Activated naive CD8-positive, alpha-beta T cell treated with anti-CD3 and anti-CD28 coated beads, Interleukin-2, amount 10 ng/mL, durations not matched to agents 7 days and 5 days (primary cell): ENCODE data around the gene CFAP46. TPM values are rescaled to one million over a fixed set of nuclear protein-coding genes. Genes with fewer than 3 reads are reported as not detected.

Experiments
- ATAC-seq: fragments of 150-1000 bp; cut with Tn5 transposase; one replicate; pipeline ENCODE4 v1.10.0; 2021; ENCODE audit warnings: low read depth, moderate library complexity
- POLR2A ChIA-PET: fragments of 350-600 bp; sonication (Branson Sonifier 250); formaldehyde crosslinking; loops from one replicate; lab custom pipeline; 2021; ENCODE audit warnings: antibody characterized with exemption; lab: Charles Lee
- DNase-seq: peaks from one replicate; pipeline ENCODE4 v3.0.0; 2021
- H3K27ac Mint-ChIP-seq: one replicate; pipeline ENCODE4 v1.8.0; 2022; ENCODE audit warnings: mild to moderate bottlenecking, mixed read lengths
- H3K27me3 Mint-ChIP-seq: one replicate; pipeline ENCODE4 v1.8.0; 2022; ENCODE audit warnings: mild to moderate bottlenecking, moderate library complexity, mixed read lengths
- H3K36me3 Mint-ChIP-seq: one replicate; pipeline ENCODE4 v1.8.0; 2021; ENCODE audit warnings: mild to moderate bottlenecking, mixed read lengths
- H3K4me1 Mint-ChIP-seq: one replicate; pipeline ENCODE4 v1.8.0; 2021; ENCODE audit warnings: mixed read lengths
- H3K4me3 Mint-ChIP-seq: one replicate; pipeline ENCODE4 v1.8.0; 2022; ENCODE audit warnings: mild to moderate bottlenecking, moderate library complexity, mixed read lengths
- H3K9me3 Mint-ChIP-seq: one replicate; pipeline ENCODE4 v1.8.0; 2021; ENCODE audit warnings: mixed read lengths
- total RNA-seq, 2 experiments: library from RNA; stranded (reverse); gene quantifications; one replicate each; pipeline ENCODE4 v1.2.3, GENCODE V29; 2021

The CFAP46 gene
- total RNA-seq, 2 experiments from 2014 or later: not detected

DNA sequence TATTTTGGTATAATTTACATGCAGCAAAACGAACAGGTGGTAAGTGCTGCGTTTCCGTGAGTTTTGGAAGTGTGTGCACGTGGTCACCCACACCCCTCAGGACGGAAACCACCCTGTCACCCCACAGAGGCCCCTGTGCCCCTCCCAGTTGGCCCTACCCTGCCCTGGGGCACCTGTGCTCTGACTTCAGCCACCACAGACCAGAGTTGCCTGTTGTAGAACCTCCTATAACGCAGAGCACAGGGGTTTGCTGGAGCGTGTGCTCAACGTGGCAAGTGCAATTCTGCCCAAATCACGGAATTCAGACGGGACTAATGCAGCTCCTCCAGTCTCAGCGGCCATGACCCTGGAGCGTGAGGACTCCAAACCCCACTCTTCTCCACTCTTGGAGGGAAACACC is 9.6 kb upstream of the CFAP46 start:
- H3K27me3 Mint-ChIP-seq: peaks cover 12% of the 10 kb centered on the region
- no peak overlapping the region for H3K4me3 Mint-ChIP-seq
- H3K36me3 Mint-ChIP-seq: no peaks in the 10 kb centered on the region
- H3K9me3 Mint-ChIP-seq: peaks cover 2% of the 10 kb centered on the region
- no peaks in the 10 kb centered on the region for H3K4me1 Mint-ChIP-seq
- no peak overlapping the region for H3K27ac Mint-ChIP-seq
- DNase-seq (peak; percentile 17), ATAC-seq (peak; percentile 30)
- POLR2A ChIA-PET: no interaction called here

DNA sequence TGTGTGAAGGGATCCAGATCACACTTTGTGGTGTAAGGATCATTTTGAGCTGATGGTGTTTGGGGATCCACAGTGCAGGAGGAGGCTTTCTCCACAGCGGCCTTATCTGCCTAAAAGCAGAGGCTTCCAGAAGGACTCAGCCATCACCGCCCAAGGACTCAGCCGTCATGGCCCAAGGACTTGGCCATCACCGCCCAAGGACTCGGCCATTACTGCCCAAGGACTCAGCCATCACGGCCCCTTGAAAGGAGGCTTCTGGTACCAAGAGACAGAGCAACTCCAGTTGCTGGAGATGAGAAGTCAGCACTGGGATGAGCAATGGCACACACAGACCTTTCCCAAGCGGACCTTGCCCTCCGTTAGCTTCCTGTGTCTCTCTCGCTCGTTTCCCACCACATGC is 6.0 kb upstream of the CFAP46 start:
- no peak overlapping the region for H3K27ac Mint-ChIP-seq
- H3K4me3 Mint-ChIP-seq: no peak overlapping the region
- H3K36me3 Mint-ChIP-seq: no peaks in the 10 kb centered on the region
- ATAC-seq: no peak
- H3K27me3 Mint-ChIP-seq: peaks cover 21% of the 10 kb centered on the region
- H3K9me3 Mint-ChIP-seq: peaks cover 2% of the 10 kb centered on the region
- H3K4me1 Mint-ChIP-seq: no peaks in the 10 kb centered on the region
- POLR2A ChIA-PET: no interaction called here
- no peak for DNase-seq

DNA sequence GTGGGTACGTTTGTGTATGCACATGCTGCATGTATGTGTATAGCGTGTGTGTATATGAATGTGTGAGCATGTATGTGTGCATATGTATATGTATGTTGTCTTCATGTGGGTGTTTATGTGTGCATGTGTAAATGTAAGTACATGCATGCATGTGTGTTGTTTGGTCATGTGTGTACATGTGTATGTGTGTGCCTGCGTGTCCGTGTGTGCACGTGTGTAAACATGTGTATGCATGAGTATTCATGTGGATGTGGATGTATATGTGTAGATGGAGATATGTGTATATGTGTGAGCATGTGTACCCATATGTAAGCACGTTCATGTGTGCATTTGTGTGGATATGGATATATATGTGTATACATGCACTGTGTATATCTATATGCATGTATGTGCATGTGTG is 5.5 kb upstream of the CFAP46 start:
- Mint-ChIP-seq H3K27ac (no peak overlapping the region), H3K4me3 (no peak overlapping the region), H3K9me3 (peaks cover 2% of the 10 kb centered on the region), H3K36me3 (no peaks in the 10 kb centered on the region), H3K27me3 (peaks cover 22% of the 10 kb centered on the region), H3K4me1 (peaks cover under 1% of the 10 kb centered on the region)
- ATAC-seq: no peak
- no peak for DNase-seq
- POLR2A ChIA-PET: no interaction called here

DNA sequence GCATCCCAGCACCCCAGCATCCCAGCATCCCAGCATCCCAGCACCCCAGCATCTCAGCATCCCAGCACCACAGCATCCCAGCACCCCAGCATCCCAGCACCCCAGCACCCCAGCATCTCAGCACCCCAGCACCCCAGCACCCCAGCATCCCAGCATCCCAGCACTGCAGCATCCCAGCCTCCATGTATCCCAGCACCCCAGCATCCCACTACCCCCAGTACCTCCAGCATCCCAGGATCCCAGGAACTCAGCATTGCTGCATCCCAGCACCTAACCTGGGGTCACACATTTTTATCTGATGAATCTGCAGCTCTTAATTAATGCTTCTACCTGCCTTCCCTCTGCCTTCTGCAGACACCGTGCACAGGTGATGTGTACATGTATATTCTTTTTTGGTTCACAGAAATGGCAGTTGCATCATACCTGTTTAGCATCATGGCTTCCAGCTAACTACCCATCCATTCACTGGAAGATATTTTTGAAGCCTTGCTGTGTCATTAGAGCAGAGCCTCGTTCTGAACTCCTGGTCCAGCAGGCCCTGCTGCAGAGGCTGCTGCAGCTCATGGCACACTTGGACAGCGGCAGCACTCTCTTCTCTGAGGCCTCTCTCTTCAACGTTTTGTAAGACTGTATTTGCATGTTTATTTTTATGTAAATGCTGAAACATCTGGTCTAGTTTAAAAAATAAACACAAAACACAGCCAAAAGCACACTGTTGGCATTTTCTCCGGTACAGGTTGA is 4.6 kb upstream of the CFAP46 start:
- Mint-ChIP-seq H3K9me3 (peaks cover 2% of the 10 kb centered on the region), H3K36me3 (no peaks in the 10 kb centered on the region), H3K27me3 (peaks cover 25% of the 10 kb centered on the region), H3K4me3 (no peak overlapping the region), H3K4me1 (peaks cover 2% of the 10 kb centered on the region), H3K27ac (no peak overlapping the region)
- POLR2A ChIA-PET: no interaction called here
- no peak for ATAC-seq
- DNase-seq: no peak

DNA sequence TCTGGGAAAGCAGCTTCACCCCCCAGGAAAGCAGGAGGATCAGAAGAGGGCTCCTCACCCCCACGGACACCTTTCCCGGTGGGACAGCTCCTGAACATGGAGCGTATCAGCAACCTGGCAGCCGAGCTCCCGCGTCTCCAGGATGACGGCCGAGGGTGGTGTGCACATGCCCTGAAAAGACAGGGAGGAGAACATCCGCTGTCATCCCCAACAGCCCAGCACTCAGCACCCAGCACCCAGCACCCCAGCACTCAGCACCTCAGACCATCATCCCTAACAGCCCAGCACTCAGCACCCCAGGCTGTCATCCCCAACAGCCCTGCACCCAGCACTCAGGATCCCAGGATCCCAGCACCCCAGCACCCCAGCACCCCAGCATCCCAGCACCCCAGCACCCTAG is 3.9 kb upstream of the CFAP46 start:
- POLR2A ChIA-PET: no interaction called here
- Mint-ChIP-seq H3K4me3 (no peak overlapping the region), H3K27me3 (peaks cover 27% of the 10 kb centered on the region), H3K27ac (no peak overlapping the region), H3K36me3 (no peaks in the 10 kb centered on the region), H3K4me1 (peaks cover 2% of the 10 kb centered on the region), H3K9me3 (peaks cover 2% of the 10 kb centered on the region)
- ATAC-seq (no peak), DNase-seq (no peak)

DNA sequence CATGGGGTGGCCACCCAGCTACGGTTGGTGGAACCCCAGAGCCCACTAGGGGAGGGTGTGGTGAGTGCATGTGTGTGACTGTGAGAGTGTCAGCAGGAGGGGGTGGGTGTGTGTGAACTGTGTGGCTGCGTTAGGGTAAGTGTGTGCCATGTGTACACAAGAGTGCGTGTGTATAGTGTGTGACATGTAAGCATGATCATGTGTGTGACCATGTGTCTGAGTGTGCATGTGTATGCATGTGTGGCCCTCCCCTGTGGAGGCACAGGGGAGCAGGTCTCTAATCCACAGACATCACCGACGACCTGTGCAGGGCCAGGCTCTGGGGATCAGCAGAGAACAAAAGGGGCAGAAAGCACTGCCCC is 3.5 kb upstream of the CFAP46 start:
- ATAC-seq (no peak), DNase-seq (no peak)
- peaks cover 2% of the 10 kb centered on the region for H3K9me3 Mint-ChIP-seq
- POLR2A ChIA-PET: no interaction called here
- peaks cover 32% of the 10 kb centered on the region for H3K27me3 Mint-ChIP-seq
- peaks cover 2% of the 10 kb centered on the region for H3K4me1 Mint-ChIP-seq
- no peak overlapping the region for H3K4me3 Mint-ChIP-seq
- no peaks in the 10 kb centered on the region for H3K36me3 Mint-ChIP-seq
- no peak overlapping the region for H3K27ac Mint-ChIP-seq

DNA sequence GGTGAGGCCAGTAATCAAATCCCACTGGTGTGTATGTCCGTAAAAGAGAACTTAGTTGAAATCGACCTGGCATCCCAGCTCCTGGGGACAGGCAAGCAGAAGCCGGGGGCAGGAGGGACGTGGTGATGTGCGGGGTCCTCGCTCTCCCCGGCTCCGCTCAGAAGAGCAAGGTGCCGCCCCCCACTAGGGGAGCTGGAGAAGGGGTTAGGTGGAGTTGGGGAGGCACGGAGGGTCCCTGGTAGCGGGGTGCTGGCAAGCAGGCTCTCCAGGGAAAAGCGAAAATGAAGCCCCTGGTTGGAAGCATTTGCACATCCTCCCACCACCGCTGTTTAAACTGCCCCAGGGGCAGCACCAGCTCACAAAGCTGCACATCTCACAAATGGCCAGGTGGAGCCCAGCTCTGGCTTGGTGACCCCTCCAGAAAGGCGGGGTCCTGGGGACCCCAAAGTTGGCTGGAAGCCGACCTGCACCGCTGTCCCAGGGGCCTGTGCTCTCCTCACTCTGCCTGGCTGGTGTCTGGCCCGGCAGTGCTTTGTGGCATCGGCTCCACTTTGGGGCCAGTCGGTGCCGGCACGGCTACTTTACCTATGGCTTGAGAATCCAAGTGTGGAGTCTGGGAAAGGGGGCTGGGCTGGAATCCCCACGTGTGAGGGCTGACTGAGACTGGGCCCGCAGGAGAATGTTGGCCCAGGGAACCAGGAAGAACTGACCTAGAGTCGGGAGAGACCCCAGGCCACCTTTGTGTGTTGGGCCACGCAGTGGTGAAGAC is 2.9 kb upstream of the CFAP46 start:
- no peak for ATAC-seq

DNA sequence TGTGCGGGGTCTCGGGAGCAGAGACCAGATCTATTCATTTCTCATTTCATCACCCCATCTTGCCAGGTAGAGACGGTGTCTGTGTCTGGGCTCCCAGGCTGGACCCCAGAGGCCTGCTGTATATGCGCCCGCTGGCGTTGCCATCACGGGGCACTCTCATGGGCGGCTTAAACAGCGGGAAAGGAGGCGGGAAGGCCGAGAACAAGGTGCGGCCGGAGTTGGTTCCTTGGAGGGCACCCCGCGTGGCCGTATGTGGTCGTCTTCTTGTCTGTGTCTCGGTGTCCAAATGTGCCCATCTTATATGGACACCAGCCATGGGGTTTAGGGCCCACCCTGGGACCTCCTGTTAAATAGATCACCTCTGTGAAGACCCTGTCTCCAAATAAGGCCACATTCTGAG is 2.1 kb upstream of the CFAP46 start:
- peaks cover 2% of the 10 kb centered on the region for H3K9me3 Mint-ChIP-seq
- peak; percentile 21 for DNase-seq

More for the DNA sequence above, 2.9 kb upstream of the CFAP46 start:
- no peak overlapping the region for H3K4me3 Mint-ChIP-seq
- peaks cover 2% of the 10 kb centered on the region for H3K4me1 Mint-ChIP-seq
- peaks cover 2% of the 10 kb centered on the region for H3K9me3 Mint-ChIP-seq
- no peaks in the 10 kb centered on the region for H3K36me3 Mint-ChIP-seq
- POLR2A ChIA-PET: no interaction called here
- H3K27me3 Mint-ChIP-seq: peaks cover 34% of the 10 kb centered on the region
- DNase-seq: peak; percentile 18
- no peak overlapping the region for H3K27ac Mint-ChIP-seq

DNA sequence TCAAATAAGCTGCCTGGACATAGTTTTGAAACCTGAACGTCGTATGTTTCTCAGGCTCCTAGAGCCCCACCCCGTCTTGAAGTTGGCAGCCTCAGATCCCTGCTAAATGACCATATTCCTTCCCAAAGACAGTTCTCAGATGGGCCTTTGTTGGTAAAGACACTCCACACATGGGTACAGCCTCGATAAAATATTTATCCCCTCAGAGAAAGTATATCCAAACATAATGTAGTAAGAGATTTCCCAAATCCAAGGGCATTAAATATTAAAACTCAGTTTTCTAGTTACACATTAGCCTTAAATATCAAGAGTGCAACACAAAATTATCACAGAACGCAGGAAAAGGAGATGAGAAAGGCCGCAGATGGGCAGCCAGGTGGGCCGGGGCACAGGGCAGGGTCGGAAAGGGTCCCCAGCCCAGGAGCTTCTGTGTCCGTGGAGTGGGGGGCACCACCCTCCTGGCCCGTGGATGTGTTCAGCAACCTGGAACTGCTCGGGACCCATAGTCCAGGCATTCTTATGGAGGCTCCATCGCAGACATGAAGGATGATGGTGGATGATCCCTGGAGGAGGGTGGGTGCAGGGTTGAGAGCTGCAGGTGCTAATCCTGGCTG is 1.5 kb upstream of the CFAP46 start:
- Mint-ChIP-seq H3K27ac (no peak overlapping the region), H3K4me1 (peaks cover 2% of the 10 kb centered on the region), H3K4me3 (no peak overlapping the region), H3K9me3 (peaks cover 2% of the 10 kb centered on the region), H3K27me3 (peaks cover 27% of the 10 kb centered on the region), H3K36me3 (no peaks in the 10 kb centered on the region)
- DNase-seq (no peak), ATAC-seq (no peak)
- POLR2A ChIA-PET: no interaction called here

More for the DNA sequence above, 2.1 kb upstream of the CFAP46 start:
- Mint-ChIP-seq H3K27ac (no peak overlapping the region), H3K4me1 (peaks cover 2% of the 10 kb centered on the region), H3K4me3 (no peak overlapping the region), H3K27me3 (peaks cover 29% of the 10 kb centered on the region), H3K36me3 (no peaks in the 10 kb centered on the region)
- ATAC-seq: no peak
- POLR2A ChIA-PET: no interaction called here

DNA sequence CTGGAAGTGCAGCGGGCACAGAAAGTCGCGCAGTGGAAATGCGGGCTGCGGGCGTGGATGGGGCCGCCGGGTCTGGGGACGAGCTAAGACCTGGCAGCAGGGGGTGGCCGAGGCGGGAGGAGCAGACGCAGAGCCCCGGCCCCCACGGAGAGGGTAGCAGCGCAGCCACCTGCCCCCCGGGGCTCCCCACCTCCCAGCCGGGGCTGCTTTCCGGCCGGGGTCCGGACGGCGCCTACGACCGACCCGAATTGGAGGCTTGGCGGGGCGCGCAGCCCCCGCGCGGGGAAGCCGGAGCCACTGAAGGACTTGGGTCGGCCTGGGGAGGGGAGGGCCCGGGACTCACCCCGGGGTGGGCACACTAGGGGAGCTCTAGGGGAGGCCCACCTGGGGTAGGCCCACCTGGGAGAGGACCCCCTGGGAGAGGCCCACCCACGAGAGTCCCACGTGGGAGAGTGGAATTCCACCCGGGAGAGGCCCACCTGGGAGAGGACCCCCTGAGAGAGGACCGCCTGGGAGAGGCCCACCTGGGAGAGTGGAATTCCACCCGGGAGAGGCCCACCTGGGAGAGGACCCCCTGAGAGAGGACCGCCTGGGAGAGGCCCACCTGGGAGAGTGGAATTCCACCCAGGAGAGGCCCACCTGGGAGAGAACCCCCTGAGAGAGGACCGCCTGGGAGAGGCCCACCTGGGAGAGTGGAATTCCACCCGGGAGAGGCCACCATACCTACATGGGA is 854 bp upstream of the CFAP46 start:
- no peak overlapping the region for H3K27ac Mint-ChIP-seq
- peak; percentile 21 for DNase-seq
- H3K27me3 Mint-ChIP-seq: peaks cover 27% of the 10 kb centered on the region

DNA sequence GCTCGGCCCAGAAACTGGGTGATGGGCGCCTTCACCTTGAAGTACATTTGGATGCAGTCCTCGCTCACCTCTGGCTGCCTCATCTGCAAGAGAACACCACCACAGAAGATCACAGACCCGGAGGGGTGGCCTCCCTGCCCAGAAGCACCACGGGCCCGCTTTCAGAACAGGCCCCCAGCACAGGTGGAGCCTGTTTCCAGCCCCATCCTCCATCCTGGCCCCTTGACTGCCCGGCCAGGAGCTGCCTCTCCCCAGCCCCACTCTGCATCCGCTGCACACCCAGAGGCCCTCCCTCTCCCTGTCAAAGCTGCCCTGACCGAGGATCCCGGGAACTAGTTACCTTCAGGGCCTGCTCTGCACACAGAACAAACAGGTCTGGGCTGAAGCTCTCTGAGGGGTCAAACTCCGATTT is 724 bp downstream of the CFAP46 start:
- Mint-ChIP-seq H3K4me3 (no peak overlapping the region), H3K27ac (no peak overlapping the region)

More for the DNA sequence above, 854 bp upstream of the CFAP46 start:
- no peak for ATAC-seq
- Mint-ChIP-seq H3K4me1 (peaks cover 2% of the 10 kb centered on the region), H3K4me3 (peak overlapping the region; percentile 57), H3K9me3 (peaks cover 2% of the 10 kb centered on the region), H3K36me3 (no peaks in the 10 kb centered on the region)
- POLR2A ChIA-PET: no interaction called here

DNA sequence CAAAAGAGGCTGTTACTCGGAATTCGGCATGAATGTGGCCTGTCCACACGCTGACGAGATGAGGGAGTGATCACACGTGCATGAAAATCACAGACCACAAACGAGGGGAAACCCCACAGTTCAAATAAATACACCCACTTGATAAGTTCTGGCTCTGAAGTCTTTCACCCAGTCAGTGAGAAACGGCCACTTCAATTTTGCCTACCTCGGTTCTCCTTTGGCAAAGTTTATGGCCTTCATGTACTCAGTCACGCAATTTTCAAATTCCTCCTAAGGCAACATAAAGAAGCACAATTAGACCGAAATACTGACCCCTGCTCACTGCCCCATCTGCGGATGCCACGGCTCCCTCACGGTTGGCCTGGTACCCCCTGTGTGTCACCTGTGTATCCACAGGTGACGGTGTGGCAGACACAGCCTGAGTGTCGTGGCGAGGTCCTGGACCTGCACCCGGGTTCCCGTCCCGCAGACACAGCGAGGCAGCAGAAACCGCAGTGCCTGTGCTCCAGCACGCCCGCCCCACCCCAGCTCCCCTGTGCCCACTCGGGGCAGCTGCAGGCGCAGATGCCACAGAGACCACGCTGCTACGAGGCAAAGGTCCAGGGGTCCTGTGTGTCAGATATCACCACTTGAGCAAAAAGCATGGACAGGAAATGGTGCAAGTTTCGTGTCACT is 1.4 kb downstream of the CFAP46 start:
- peak; percentile 24 for DNase-seq
- H3K4me3 Mint-ChIP-seq: no peak overlapping the region
- H3K27ac Mint-ChIP-seq: no peak overlapping the region
- H3K4me1 Mint-ChIP-seq: peaks cover 2% of the 10 kb centered on the region
- POLR2A ChIA-PET: no interaction called here
- no peak for ATAC-seq
- no peaks in the 10 kb centered on the region for H3K9me3 Mint-ChIP-seq
- H3K27me3 Mint-ChIP-seq: peaks cover 31% of the 10 kb centered on the region
- no peaks in the 10 kb centered on the region for H3K36me3 Mint-ChIP-seq

More for the DNA sequence above, 724 bp downstream of the CFAP46 start:
- POLR2A ChIA-PET: no interaction called here
- Mint-ChIP-seq H3K4me1 (peaks cover 2% of the 10 kb centered on the region), H3K36me3 (no peaks in the 10 kb centered on the region), H3K9me3 (no peaks in the 10 kb centered on the region), H3K27me3 (peaks cover 31% of the 10 kb centered on the region)
- DNase-seq (peak; percentile 21), ATAC-seq (no peak)
